ENCODE data around the gene APOA4.

APOA4 gene

GRCh38 chr11:116833816-116834534, 10.9 kb upstream of the APOA4 start:
- Histone ChIP-seq H3F3A (ENCODE audit: insufficient read depth) (no peaks in the 10 kb centered on the region), H3K27ac (ENCODE audit: low read depth, low read length) (no peak overlapping the region), H3K4me3 (ENCODE audit: insufficient read depth, low read length, poor library complexity, severe bottlenecking) (no peak overlapping the region), H3K9ac (ENCODE audit: low read length) (no peak overlapping the region), H3K79me2 (ENCODE audit: insufficient read depth, low read length) (no peaks in the 10 kb centered on the region), H3K9me2 (replicated peaks; ENCODE audit: insufficient read depth, low read length) (no peaks in the 10 kb centered on the region), H3K4me2 (ENCODE audit: low read depth, low read length, poor library complexity, severe bottlenecking) (no peak overlapping the region), H3K9me3 (ENCODE audit: insufficient read depth, low read length) (no peaks in the 10 kb centered on the region), H3K36me3 (ENCODE audit: low read length) (no peaks in the 10 kb centered on the region), H3K27me3 (ENCODE audit: low read length) (no peaks in the 10 kb centered on the region), H4K20me1 (ENCODE audit: low read depth, low read length) (no peaks in the 10 kb centered on the region), H2AFZ (ENCODE audit: low read depth, low read length, severe bottlenecking) (no peak overlapping the region)
- no peak for TF ChIP-seq EZH2phosphoT487 (conservative IDR thresholded peaks at IDR 0.05; ENCODE audit: low read length)
- TF ChIP-seq, protein P1, sequence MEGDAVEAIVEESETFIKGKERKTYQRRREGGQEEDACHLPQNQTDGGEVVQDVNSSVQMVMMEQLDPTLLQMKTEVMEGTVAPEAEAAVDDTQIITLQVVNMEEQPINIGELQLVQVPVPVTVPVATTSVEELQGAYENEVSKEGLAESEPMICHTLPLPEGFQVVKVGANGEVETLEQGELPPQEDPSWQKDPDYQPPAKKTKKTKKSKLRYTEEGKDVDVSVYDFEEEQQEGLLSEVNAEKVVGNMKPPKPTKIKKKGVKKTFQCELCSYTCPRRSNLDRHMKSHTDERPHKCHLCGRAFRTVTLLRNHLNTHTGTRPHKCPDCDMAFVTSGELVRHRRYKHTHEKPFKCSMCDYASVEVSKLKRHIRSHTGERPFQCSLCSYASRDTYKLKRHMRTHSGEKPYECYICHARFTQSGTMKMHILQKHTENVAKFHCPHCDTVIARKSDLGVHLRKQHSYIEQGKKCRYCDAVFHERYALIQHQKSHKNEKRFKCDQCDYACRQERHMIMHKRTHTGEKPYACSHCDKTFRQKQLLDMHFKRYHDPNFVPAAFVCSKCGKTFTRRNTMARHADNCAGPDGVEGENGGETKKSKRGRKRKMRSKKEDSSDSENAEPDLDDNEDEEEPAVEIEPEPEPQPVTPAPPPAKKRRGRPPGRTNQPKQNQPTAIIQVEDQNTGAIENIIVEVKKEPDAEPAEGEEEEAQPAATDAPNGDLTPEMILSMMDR (IDR thresholded peaks at IDR 0.05; ENCODE audit: insufficient read depth, low read length, poor library complexity, severe bottlenecking), result no peak

DNA sequence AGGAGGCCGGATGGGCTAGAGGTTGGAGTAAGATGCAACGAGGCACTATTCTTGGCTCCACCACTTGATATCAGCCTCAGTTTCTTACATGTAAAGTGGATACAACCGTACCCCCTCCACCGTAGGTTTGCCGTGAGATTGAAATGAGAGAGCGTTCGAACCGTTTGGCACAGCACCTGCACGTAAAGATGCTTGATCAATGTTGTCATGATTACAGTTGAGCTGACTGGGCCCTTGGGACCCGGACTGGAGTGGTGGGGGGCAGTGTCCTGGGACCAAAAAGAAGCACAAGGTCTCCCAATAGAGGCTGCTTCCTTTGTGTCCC, 10.3 kb upstream of the APOA4 start:
- no peak overlapping the region for H3K4me2 ChIP-seq (ENCODE audit: low read depth, low read length, poor library complexity, severe bottlenecking)
- no peak overlapping the region for H2AFZ ChIP-seq (ENCODE audit: low read depth, low read length, severe bottlenecking)
- H3K27ac ChIP-seq (ENCODE audit: low read depth, low read length), result no peak overlapping the region
- H3K79me2 ChIP-seq (ENCODE audit: insufficient read depth, low read length), result no peaks in the 10 kb centered on the region
- H3F3A ChIP-seq (ENCODE audit: insufficient read depth), result no peaks in the 10 kb centered on the region
- H3K9me3 ChIP-seq (ENCODE audit: insufficient read depth, low read length), result no peaks in the 10 kb centered on the region
- H3K27me3 ChIP-seq (ENCODE audit: low read length), result no peaks in the 10 kb centered on the region
- no peaks in the 10 kb centered on the region for H3K36me3 ChIP-seq (ENCODE audit: low read length)
- no peak overlapping the region for H3K4me3 ChIP-seq (ENCODE audit: insufficient read depth, low read length, poor library complexity, severe bottlenecking)
- H4K20me1 ChIP-seq (ENCODE audit: low read depth, low read length), result no peaks in the 10 kb centered on the region
- no peaks in the 10 kb centered on the region for H3K9me2 ChIP-seq (replicated peaks; ENCODE audit: insufficient read depth, low read length)
- no peak for TF ChIP-seq EZH2phosphoT487 (conservative IDR thresholded peaks at IDR 0.05; ENCODE audit: low read length)
- TF ChIP-seq, protein P1 (IDR thresholded peaks at IDR 0.05; ENCODE audit: insufficient read depth, low read length, poor library complexity, severe bottlenecking), result no peak
- no peak overlapping the region for H3K9ac ChIP-seq (ENCODE audit: low read length)

- Histone ChIP-seq H2AFZ (ENCODE audit: low read depth, low read length, severe bottlenecking) (no peak overlapping the region), H4K20me1 (ENCODE audit: low read depth, low read length) (no peaks in the 10 kb centered on the region)
- no peak for TF ChIP-seq EZH2phosphoT487 (conservative IDR thresholded peaks at IDR 0.05; ENCODE audit: low read length)
- TF ChIP-seq, protein P1 (IDR thresholded peaks at IDR 0.05; ENCODE audit: insufficient read depth, low read length, poor library complexity, severe bottlenecking), result no peak
Observed at GRCh38 chr11:116832350-116833290, 9.5 kb upstream of the APOA4 start.

More at GRCh38 chr11:116832350-116833290, 9.5 kb upstream of the APOA4 start:
- Histone ChIP-seq H3K27me3 (ENCODE audit: low read length) (no peaks in the 10 kb centered on the region), H3K9ac (ENCODE audit: low read length) (no peak overlapping the region), H3K9me2 (replicated peaks; ENCODE audit: insufficient read depth, low read length) (no peaks in the 10 kb centered on the region), H3F3A (ENCODE audit: insufficient read depth) (no peaks in the 10 kb centered on the region), H3K4me2 (ENCODE audit: low read depth, low read length, poor library complexity, severe bottlenecking) (no peak overlapping the region), H3K79me2 (ENCODE audit: insufficient read depth, low read length) (no peaks in the 10 kb centered on the region), H3K27ac (ENCODE audit: low read depth, low read length) (no peak overlapping the region), H3K36me3 (ENCODE audit: low read length) (no peaks in the 10 kb centered on the region), H3K4me3 (ENCODE audit: insufficient read depth, low read length, poor library complexity, severe bottlenecking) (no peak overlapping the region), H3K9me3 (ENCODE audit: insufficient read depth, low read length) (no peaks in the 10 kb centered on the region)
